Endometrium (tissue), 2 donors: ENCODE results near the gene UBR4.
"Not testable (repeated sequence)": the region's sequence is repeated elsewhere in the genome, so short reads cannot be mapped to it uniquely, and the experiment has no call there.

ENCODE experiments used
- FAIRE-seq: peaks from 2 replicates; lab custom pipeline; 2012; peaks lifted over from hg19 to GRCh38; lab: Jason Lieb, UNC
- donor health status: control.
- donor health status: control.

Gene UBR4

GRCh38 chr1:19190468-19190867, 19.6 kb downstream of the UBR4 start:
- FAIRE-seq: no peak

DNA sequence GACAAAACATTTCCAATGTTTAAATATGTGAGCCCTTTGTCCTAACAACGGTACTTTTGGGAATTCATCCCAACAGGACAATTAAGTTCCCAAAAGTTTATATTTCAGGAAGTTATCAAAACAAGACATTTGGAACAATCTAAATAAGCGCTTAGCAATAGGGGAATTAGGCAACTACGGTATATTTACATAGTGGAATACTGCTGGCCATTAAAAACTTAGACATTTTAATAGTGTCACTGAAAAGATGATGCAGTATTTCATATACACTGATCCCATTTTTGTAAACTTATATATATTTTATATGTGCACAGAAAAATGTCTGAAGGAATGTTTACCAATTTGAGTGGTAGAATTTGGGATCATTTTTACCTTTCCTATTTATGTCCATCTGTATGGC, 20.8 kb downstream of the UBR4 start:
- no peak for FAIRE-seq

DNA sequence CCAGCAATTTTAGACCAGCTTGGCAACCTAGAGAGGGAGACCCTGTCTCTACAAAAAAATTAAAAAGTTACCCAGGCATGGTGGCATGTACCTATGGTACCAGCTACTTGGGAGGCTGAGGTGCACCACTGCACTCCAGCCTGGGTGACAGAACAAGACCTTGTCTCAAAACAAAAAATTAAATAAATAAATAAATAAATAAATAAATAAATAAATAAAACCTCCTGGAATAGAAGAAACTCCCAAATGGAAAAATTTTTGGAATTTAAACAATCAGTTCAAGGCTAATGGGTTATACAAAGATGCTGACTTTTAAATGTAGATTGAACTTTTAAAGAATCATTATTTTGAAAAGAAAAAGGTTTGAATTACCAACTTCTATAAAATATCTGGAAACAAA, 22.2 kb downstream of the UBR4 start:
- FAIRE-seq: no peak

- no peak for FAIRE-seq
Measured at GRCh38 chr1:19186001-19186400, 24.1 kb downstream of the UBR4 start.

DNA sequence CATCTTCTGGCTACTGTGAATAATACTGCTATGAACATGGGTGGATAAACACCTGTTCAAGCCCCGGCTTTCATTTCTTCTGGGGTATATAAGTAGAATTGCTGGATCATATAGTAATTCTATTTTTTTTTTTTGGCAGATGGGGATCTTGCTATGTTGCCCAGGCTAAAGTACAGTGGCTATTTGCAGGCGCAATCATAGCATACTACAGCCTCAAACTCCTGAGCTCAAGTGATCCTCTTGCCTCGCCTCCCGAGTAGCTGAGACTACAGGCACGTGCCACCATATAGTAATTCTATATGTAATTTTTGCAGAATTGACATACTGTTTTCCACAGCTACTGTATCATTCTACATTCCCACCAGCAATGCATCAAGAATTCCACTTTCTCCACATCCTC, 27.8 kb downstream of the UBR4 start:
- FAIRE-seq: no peak

GRCh38 chr1:19180265-19180657, 29.8 kb downstream of the UBR4 start:
- not testable (repeated sequence) for FAIRE-seq

GRCh38 chr1:19179597-19180264, 30.3 kb downstream of the UBR4 start:
- no peak for FAIRE-seq

DNA sequence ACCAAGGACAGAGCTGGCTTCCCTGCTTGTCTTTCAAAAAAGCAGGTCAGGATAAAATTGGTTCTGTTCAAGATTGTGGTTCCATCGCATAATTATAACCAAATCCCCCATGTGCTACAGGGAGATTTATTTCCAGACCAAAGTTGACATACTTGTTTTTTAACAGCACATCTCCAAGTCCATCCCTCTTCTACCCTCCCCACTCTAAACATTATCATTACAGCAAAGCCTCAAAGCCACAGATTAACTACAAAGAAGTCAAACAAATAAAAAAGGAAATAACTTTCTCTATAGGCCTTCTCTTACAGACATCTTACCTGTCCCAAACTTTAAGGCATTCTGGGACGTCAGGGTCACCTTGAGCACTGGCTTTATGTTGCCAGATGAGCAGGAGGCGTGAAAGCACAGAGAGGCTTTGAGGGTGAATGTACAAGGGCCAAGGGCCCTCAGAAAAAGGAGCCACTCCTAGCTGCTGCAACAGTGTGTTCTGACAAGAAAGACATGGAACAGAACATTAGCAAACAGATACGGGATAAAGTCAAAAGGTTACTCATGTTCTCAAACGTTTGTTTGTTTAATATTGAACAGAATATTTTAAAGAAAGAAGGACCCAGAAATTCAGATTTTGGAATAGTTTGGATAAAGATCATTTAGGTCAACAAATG, 31.2 kb downstream of the UBR4 start:
- no peak for FAIRE-seq

- FAIRE-seq: no peak
Measured at GRCh38 chr1:19177811-19178210, 32.3 kb downstream of the UBR4 start.

DNA sequence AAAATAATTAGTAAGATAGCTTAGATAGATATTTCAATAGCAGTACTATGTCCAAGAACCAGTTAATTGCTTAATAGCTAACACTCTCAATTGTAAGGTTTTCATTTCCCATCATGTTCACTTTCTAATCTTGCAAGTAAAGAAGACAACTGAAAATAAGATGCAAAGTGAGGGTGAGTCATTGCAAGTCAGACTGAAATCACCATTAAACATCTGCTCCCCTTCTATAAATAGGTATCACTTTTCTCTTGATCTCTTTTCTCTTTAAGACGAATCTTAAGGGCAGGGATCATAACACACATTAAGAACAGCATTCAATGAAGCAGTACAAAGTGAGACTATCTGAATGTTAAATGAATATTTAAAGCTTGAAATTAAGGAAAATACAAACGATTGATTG, 40.4 kb downstream of the UBR4 start:
- no peak for FAIRE-seq

GRCh38 chr1:19167140-19167539, 42.9 kb downstream of the UBR4 start:
- no peak for FAIRE-seq

DNA sequence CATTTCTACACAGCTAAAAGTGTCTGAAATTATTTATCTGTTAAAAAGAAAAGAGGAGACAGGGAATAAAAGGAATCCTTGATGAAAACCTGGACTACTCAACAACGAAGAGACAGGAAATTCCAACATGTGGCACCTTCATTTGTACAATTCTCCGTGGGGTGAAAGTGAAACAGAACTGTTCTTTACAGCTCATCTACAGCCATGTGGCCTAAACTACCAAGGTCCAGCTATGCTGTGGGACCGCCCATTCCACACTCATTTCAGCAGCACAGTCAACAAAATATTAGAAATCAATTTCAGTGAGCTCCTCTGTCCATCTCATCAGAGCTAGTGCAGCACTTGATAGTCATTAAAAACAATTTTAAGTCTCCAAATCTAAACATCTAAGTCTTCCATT, 44.0 kb downstream of the UBR4 start:
- no peak for FAIRE-seq

DNA sequence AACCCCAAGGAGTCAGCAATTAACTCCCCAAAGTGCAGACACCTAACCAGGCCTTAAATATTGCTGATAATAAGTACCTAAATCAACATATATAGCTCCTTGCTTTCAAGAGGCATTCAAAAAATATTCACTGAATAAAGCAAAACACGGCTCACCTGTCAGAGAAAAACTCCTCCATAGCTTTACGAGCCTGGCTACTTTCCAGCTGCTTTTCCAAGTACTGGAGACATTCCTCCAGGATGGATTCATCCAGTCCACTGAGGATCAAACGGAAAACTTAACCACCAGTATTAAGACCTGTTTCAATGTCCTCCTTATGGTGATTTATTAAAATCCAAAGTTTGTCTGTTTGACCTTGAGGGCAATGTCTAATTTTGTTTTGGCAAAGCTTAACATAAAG, 44.6 kb downstream of the UBR4 start:
- no peak for FAIRE-seq

DNA sequence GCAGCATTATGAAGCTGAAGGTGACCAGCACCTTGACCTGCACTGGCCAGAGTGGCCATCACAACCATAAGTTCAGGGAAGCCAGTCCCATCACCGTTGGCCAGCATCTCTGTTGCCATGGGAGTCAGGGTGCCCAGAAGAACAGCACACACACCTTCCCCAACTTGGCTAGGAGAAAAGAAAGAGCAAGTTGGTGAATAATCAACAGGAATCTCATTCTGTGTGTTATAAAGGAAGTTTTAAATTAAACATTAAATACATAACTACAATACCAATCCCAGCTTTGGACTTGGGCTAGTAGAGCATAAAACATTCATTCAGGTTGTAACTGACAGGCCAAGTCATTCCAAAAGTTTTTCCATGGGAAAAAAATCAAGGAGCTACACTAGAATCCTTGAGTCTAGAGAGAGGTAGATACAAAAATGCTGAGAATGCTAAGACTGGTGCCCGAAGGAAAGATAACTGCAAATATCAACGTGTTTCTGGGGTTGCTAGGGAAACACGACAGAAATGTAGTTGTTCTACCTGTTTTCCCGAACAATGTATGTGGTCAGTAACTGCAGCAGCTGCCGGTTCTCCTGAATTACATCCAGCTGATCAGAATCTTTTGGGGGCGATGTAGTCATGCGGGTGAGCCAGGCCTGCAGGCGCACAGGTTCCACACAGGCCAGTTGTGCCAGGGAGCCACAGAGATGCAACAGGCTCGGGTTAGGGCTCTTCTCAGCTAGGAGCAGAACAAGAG, 45.6 kb downstream of the UBR4 start:
- FAIRE-seq: no peak

GRCh38 chr1:19163261-19163660, 46.8 kb downstream of the UBR4 start:
- FAIRE-seq: no peak

GRCh38 chr1:19160831-19161230, 49.2 kb downstream of the UBR4 start:
- FAIRE-seq: no peak

GRCh38 chr1:19157653-19158052, 52.4 kb downstream of the UBR4 start:
- FAIRE-seq: no peak

- no peak for FAIRE-seq
Measured at GRCh38 chr1:19156676-19157075, 53.4 kb downstream of the UBR4 start.

DNA sequence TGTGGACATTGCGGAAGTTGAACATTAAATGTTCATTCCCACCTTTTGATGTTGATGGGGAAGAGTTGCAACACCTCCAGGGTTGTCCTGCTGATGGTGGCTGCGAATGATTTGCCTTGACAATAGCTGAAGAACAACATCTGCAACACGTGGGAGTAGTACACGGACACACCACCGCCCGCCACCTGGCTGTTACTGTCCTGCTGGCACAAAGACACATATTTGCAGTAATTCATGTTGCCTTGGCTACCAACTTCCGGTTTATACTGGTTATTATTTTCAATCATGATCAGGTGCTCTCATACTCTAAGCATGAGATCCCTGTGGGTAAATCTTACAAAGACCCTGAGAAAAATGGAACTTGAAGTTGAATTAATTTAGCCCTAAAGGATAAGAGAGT, 55.2 kb downstream of the UBR4 start:
- FAIRE-seq: no peak

DNA sequence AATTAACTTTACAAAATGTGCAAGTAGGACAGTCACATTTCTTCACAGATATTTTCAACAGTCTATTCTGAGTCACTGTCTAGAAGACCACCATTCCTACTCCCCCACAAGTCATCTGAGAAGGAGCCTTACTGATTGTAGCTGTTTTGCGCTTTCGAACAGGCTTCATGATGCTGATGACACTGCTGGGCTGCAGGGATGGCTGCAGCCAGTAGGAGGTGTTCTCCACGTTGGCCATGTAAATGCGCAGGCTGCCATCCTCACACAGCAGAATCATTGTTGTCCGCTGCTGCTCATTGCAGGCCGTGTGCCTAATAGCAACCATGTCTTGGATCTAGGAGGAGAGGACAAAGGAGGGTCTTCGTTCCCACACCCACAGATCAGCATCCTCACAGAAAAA, 56.9 kb downstream of the UBR4 start:
- no peak for FAIRE-seq

DNA sequence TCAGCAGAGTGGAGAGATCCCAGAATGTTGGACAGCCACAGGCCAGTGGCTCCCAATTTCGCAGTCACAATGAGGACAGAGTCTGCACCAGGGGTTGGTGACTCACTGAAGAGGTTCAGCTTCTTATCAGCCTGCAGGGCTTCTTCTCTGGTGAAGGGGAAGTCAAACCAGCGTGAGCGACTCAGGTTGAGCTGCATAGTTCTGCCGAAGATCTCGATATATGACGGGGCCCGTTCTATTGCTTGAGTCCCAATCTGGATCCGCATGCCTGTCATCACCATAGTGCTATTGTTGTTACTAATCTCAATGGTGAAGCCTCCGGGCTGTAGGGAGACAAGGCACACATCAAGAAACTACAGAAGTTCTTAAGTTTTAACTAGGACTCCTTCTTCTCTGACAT, 58.5 kb downstream of the UBR4 start:
- FAIRE-seq: no peak

DNA sequence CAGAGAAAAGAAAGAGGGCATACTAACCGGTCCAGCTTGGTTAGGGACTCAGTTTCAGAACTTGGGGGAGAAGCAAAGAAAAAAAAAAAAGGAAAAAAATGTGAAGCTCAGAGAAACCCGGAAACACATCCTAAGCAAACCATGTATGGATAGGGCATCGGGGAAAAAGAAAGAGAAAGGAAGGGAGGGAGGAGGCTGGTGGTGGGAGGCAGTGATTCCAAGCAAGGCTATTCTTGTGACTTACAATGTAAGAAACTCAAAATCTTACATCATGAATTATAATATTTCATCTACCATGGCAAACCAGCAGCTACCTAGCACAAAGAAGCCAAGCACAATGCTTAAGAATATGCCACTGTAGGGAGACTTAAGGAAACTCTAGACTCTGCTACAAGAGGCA, 60.3 kb downstream of the UBR4 start:
- FAIRE-seq: no peak

GRCh38 chr1:19140465-19140864, 69.6 kb downstream of the UBR4 start:
- FAIRE-seq: no peak

DNA sequence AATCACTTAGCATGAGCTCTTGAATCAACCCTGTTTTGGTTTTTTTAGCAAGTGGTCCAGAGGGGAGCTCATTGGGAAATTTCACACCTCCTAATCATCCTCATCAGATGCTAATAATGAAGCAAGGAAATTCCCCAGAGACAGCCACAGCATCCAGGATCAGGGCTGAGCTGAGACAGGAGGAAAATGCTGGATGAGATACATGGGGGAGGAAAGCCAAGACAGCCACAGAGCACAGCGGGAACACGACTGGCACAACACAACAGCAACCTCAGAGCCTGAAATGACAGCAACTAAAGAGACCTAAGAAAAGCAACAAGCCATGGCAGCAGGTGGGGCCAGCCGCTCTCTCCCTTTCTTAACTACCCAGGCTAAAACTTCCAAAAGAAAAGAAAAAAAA, 70.4 kb downstream of the UBR4 start:
- no peak for FAIRE-seq
